ENCODE results near the gene NOXO1. TPM values are rescaled to one million over a fixed set of nuclear protein-coding genes. Genes with fewer than 3 reads are reported as not detected.
A peak's percentile ranks its signal among the peaks of the same experiment; 100 is the strongest.

NOXO1 gene
- total and polyA plus RNA-seq, 4 donors: 0.28 to 7.3 (median 3.2) TPM

GRCh38 chr16:1930338-1930720 is 50.9 kb downstream of the NOXO1 start:
- H3K4me3 ChIP-seq: no peak overlapping the region
- no peaks in the 10 kb centered on the region for H3K36me3 ChIP-seq (ENCODE audit: control insufficient read depth in 4 of 4, insufficient read depth in 4 of 4, low read length in 4 of 4)
- no peaks in the 10 kb centered on the region for H3K9me3 ChIP-seq (ENCODE audit: control insufficient read depth in 4 of 4, insufficient read depth in 3 of 4, low read length in 3 of 4)
- H3K9ac ChIP-seq (ENCODE audit: insufficient read depth in 1 of 2, low read length in 2 of 2): no peak overlapping the region
- TF ChIP-seq, protein P1, sequence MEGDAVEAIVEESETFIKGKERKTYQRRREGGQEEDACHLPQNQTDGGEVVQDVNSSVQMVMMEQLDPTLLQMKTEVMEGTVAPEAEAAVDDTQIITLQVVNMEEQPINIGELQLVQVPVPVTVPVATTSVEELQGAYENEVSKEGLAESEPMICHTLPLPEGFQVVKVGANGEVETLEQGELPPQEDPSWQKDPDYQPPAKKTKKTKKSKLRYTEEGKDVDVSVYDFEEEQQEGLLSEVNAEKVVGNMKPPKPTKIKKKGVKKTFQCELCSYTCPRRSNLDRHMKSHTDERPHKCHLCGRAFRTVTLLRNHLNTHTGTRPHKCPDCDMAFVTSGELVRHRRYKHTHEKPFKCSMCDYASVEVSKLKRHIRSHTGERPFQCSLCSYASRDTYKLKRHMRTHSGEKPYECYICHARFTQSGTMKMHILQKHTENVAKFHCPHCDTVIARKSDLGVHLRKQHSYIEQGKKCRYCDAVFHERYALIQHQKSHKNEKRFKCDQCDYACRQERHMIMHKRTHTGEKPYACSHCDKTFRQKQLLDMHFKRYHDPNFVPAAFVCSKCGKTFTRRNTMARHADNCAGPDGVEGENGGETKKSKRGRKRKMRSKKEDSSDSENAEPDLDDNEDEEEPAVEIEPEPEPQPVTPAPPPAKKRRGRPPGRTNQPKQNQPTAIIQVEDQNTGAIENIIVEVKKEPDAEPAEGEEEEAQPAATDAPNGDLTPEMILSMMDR (IDR thresholded peaks at IDR 0.05; ENCODE audit: control extremely low read depth, extremely low read depth): no peak
- no peaks in the 10 kb centered on the region for H3K27me3 ChIP-seq (ENCODE audit: control insufficient read depth in 3 of 3, insufficient read depth in 3 of 3, low read length in 2 of 3)
- 61 to 81% methylated on average over 9 to 10 of the region's 10 CpGs for WGBS, 2 donors
- ATAC-seq (ENCODE audit: insufficient read depth, low FRiP score): no peak
- H3K4me1 ChIP-seq (ENCODE audit: control insufficient read depth in 5 of 5, insufficient read depth in 5 of 5, low read length in 5 of 5): no peaks in the 10 kb centered on the region
- no peak overlapping the region for H3K27ac ChIP-seq (ENCODE audit: low read depth in 1 of 2, low read length in 1 of 2)
- DNase-seq: no peak

DNA sequence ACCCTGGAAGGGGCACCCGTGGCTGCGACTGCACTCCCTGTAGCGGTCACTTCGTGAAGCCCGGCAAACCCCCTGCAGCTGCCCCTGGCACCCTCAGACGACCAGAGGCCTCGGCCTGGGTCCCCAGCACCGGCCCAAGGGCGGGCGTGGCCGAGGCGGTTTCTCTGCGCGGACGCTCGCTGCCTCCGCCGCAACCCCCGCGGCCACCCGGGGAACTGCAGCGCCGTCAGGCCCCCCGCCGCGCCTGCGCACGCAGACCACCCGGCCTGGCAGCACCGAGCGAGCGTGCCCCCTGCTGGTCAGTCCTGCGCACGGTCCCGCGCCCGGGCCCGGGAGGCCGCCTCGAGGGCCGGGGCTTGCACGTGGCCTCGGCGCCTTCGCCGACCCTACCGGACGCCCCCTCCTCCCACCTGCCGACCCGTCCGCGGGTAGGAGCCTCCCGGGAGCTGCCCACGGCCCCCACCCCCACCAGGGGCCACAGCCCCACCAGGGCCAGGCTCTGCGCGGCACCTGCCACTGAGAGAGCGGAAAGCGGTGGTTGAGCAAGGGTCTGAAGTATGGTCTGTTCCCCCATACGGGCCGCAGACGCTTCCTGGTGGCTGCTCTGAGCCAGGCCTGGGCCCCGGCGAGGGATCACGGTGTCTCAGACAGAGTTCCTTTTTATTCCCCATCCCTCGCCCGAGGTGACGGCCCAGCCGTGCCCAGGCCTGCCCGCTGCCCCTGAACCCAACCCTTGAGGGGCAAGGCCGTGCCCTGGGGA is 51.5 kb downstream of the NOXO1 start:
- TF ChIP-seq, protein P1 (IDR thresholded peaks at IDR 0.05; ENCODE audit: control extremely low read depth, extremely low read depth): peak; percentile 99
- H3K4me1 ChIP-seq (ENCODE audit: control insufficient read depth in 5 of 5, insufficient read depth in 5 of 5, low read length in 5 of 5): no peaks in the 10 kb centered on the region
- H3K4me3 ChIP-seq: peak overlapping the region; percentile 47
- DNase-seq (peak; percentile 87 to 92 (median 92)), ATAC-seq (ENCODE audit: insufficient read depth, low FRiP score) (peak; percentile 98)
- peak overlapping the region; percentile 41 to 87 for H3K27ac ChIP-seq (ENCODE audit: low read depth in 1 of 2, low read length in 1 of 2)
- peaks cover 0 to 2% (median under 1%) of the 10 kb centered on the region in 3 donors for H3K27me3 ChIP-seq (ENCODE audit: control insufficient read depth in 3 of 3, insufficient read depth in 3 of 3, low read length in 2 of 3)
- no peak overlapping the region for H3K9ac ChIP-seq (ENCODE audit: insufficient read depth in 1 of 2, low read length in 2 of 2)
- WGBS, 2 donors: 6 to 10% methylated on average over 55 to 70 of the region's 70 CpGs
- no peaks in the 10 kb centered on the region for H3K36me3 ChIP-seq (ENCODE audit: control insufficient read depth in 4 of 4, insufficient read depth in 4 of 4, low read length in 4 of 4)
- H3K9me3 ChIP-seq (ENCODE audit: control insufficient read depth in 4 of 4, insufficient read depth in 3 of 4, low read length in 3 of 4): no peaks in the 10 kb centered on the region

- DNase-seq (peak; percentile 31 to 47 (median 31)), ATAC-seq (ENCODE audit: insufficient read depth, low FRiP score) (peak; percentile 30)
- no peak overlapping the region for H3K9ac ChIP-seq (ENCODE audit: insufficient read depth in 1 of 2, low read length in 2 of 2)
Measured at GRCh38 chr16:1929105-1929504, 52.2 kb downstream of the NOXO1 start.

More at GRCh38 chr16:1929105-1929504, 52.2 kb downstream of the NOXO1 start:
- WGBS, 2 donors: 13 to 17% methylated on average over 11 of the region's 11 CpGs
- Histone ChIP-seq H3K36me3 (ENCODE audit: control insufficient read depth in 4 of 4, insufficient read depth in 4 of 4, low read length in 4 of 4) (no peaks in the 10 kb centered on the region), H3K9me3 (ENCODE audit: control insufficient read depth in 4 of 4, insufficient read depth in 3 of 4, low read length in 3 of 4) (no peaks in the 10 kb centered on the region), H3K4me1 (ENCODE audit: control insufficient read depth in 5 of 5, insufficient read depth in 5 of 5, low read length in 5 of 5) (no peaks in the 10 kb centered on the region), H3K27me3 (ENCODE audit: control insufficient read depth in 3 of 3, insufficient read depth in 3 of 3, low read length in 2 of 3) (peaks cover 0 to 7% (median 6%) of the 10 kb centered on the region in 3 donors), H3K27ac (ENCODE audit: low read depth in 1 of 2, low read length in 1 of 2) (peak overlapping the region; percentile 2 to 41), H3K4me3 (peak overlapping the region; percentile 47)
- TF ChIP-seq, protein P1 (IDR thresholded peaks at IDR 0.05; ENCODE audit: control extremely low read depth, extremely low read depth): no peak

Small RNA genes within 50 kb of the gene (small RNA-seq; reads per million reads assigned to genes)
- gene AC005363.2 (ENCODE audit: low replicate concordance): 0.10 reads per million
- gene RN7SL219P (ENCODE audit: low replicate concordance): not detected
- not detected for gene SNORA10 (ENCODE audit: low replicate concordance)
- gene SNORA64 (ENCODE audit: low replicate concordance): not detected

Other genes with a start within 250 kb of the NOXO1 start
Only the 30 nearest of the 31 such genes appear.
- 10 to 100 TPM; 25.1 to 66.1 TPM for gene NME3, start 209.9 kb downstream of the NOXO1 start, total RNA-seq
- 100 to 1,000 TPM in 1 of 2 donors, 10 to 100 TPM in 1; 67.6 to 197 TPM for gene NME3, start 209.9 kb downstream of the NOXO1 start, polyA plus RNA-seq
- 10 to 100 TPM; 10.0 to 30.2 TPM for gene EME2, start 208.7 kb downstream of the NOXO1 start, total RNA-seq
- 1 to 10 TPM; 8.6 to 9.5 TPM for gene EME2, start 208.7 kb downstream of the NOXO1 start, polyA plus RNA-seq
- gene MRPS34, start 208.3 kb downstream of the NOXO1 start, total RNA-seq: 10 to 100 TPM; 40.1 to 90.7 TPM
- 100 to 1,000 TPM; 110 TPM for gene MRPS34, start 208.3 kb downstream of the NOXO1 start, polyA plus RNA-seq
- 10 to 100 TPM; 39.8 to 55.3 TPM for gene SPSB3, start 198.9 kb downstream of the NOXO1 start, total RNA-seq
- gene SPSB3, start 198.9 kb downstream of the NOXO1 start, polyA plus RNA-seq: 10 to 100 TPM; 46.5 to 76.1 TPM
- 10 to 100 TPM; 38.9 to 64.2 TPM for gene NUBP2, start 198.5 kb downstream of the NOXO1 start, total RNA-seq
- gene NUBP2, start 198.5 kb downstream of the NOXO1 start, polyA plus RNA-seq: 10 to 100 TPM; 67.1 to 70.2 TPM
- gene IGFALS, start 187.8 kb downstream of the NOXO1 start, total RNA-seq: 1 to 10 TPM; 1.4 to 4.4 TPM
- gene IGFALS, start 187.8 kb downstream of the NOXO1 start, polyA plus RNA-seq: 1 to 10 TPM; 1.2 to 1.7 TPM
- 10 to 100 TPM; 51.2 to 69.3 TPM for gene HAGH, start 154.6 kb downstream of the NOXO1 start, total RNA-seq
- 10 to 100 TPM; 91.2 to 99.7 TPM for gene HAGH, start 154.6 kb downstream of the NOXO1 start, polyA plus RNA-seq
- gene FAHD1, start 154.3 kb downstream of the NOXO1 start, total RNA-seq: 10 to 100 TPM; 24.5 to 26.8 TPM
- gene FAHD1, start 154.3 kb downstream of the NOXO1 start, polyA plus RNA-seq: 10 to 100 TPM; 17.2 to 32.1 TPM
- gene MEIOB, start 109.3 kb downstream of the NOXO1 start, total RNA-seq: under 1 TPM in 1 of 2 donors, not detected in 1; 0.21 TPM
- gene MEIOB, start 109.3 kb downstream of the NOXO1 start, polyA plus RNA-seq: under 1 TPM in 1 of 2 donors, not detected in 1; 0.28 TPM
- gene HS3ST6, start 63.1 kb downstream of the NOXO1 start, total RNA-seq: 1 to 10 TPM in 1 of 2 donors, under 1 TPM in 1; 0.40 to 5.9 TPM
- gene HS3ST6, start 63.1 kb downstream of the NOXO1 start, polyA plus RNA-seq: 1 to 10 TPM in 1 of 2 donors, under 1 TPM in 1; 0.71 to 2.1 TPM
- gene MSRB1, start 38.3 kb downstream of the NOXO1 start, total RNA-seq: 10 to 100 TPM; 11.1 to 52.1 TPM
- gene MSRB1, start 38.3 kb downstream of the NOXO1 start, polyA plus RNA-seq: 100 to 1,000 TPM in 1 of 2 donors, 10 to 100 TPM in 1; 50.2 to 164 TPM
- not detected for gene RPL3L, start 26.8 kb downstream of the NOXO1 start, total RNA-seq
- gene RPL3L, start 26.8 kb downstream of the NOXO1 start, polyA plus RNA-seq: under 1 TPM; 0.01 to 0.04 TPM
- gene NDUFB10, start 21.9 kb downstream of the NOXO1 start, total RNA-seq: 100 to 1,000 TPM; 107 to 124 TPM
- gene NDUFB10, start 21.9 kb downstream of the NOXO1 start, polyA plus RNA-seq: 100 to 1,000 TPM; 139 to 187 TPM
- 1,000 to 10,000 TPM; 1,331 to 2,412 TPM for gene RPS2, start 16.6 kb downstream of the NOXO1 start, total RNA-seq
- 1,000 to 10,000 TPM; 3,147 to 5,214 TPM for gene RPS2, start 16.6 kb downstream of the NOXO1 start, polyA plus RNA-seq
- not detected for gene RNF151, start 14.6 kb downstream of the NOXO1 start, total RNA-seq
- gene RNF151, start 14.6 kb downstream of the NOXO1 start, polyA plus RNA-seq: under 1 TPM in 1 of 2 donors, not detected in 1; 0.15 TPM
- gene TBL3, start 9.4 kb downstream of the NOXO1 start, total RNA-seq: 10 to 100 TPM; 23.9 to 35.4 TPM
- gene TBL3, start 9.4 kb downstream of the NOXO1 start, polyA plus RNA-seq: 10 to 100 TPM; 52.8 to 58.8 TPM
- gene GFER, start 2.7 kb upstream of the NOXO1 start, total RNA-seq: 10 to 100 TPM in 1 of 2 donors, 1 to 10 TPM in 1; 7.4 to 32.6 TPM
- gene GFER, start 2.7 kb upstream of the NOXO1 start, polyA plus RNA-seq: 10 to 100 TPM; 18.6 to 63.5 TPM
- gene SYNGR3, start 8.5 kb upstream of the NOXO1 start, total RNA-seq: under 1 TPM; 0.40 to 0.46 TPM
- gene SYNGR3, start 8.5 kb upstream of the NOXO1 start, polyA plus RNA-seq: under 1 TPM; 0.10 to 0.69 TPM
- 10 to 100 TPM; 13.9 to 49.8 TPM for gene ZNF598, start 28.4 kb upstream of the NOXO1 start, total RNA-seq
- 10 to 100 TPM; 29.1 to 42.8 TPM for gene ZNF598, start 28.4 kb upstream of the NOXO1 start, polyA plus RNA-seq
- gene NPW, start 38.3 kb upstream of the NOXO1 start, total RNA-seq: 1 to 10 TPM in 1 of 2 donors, under 1 TPM in 1; 0.71 to 1.3 TPM
- under 1 TPM; 0.12 to 0.34 TPM for gene NPW, start 38.3 kb upstream of the NOXO1 start, polyA plus RNA-seq
- gene NHERF2, start 45.4 kb upstream of the NOXO1 start, total RNA-seq: 100 to 1,000 TPM; 142 to 468 TPM
- gene NHERF2, start 45.4 kb upstream of the NOXO1 start, polyA plus RNA-seq: 100 to 1,000 TPM; 192 to 297 TPM
- gene NTHL1, start 66.4 kb upstream of the NOXO1 start, total RNA-seq: 10 to 100 TPM; 19.3 to 37.8 TPM
- 10 to 100 TPM; 20.4 to 43.5 TPM for gene NTHL1, start 66.4 kb upstream of the NOXO1 start, polyA plus RNA-seq
- gene TSC2, start 66.5 kb upstream of the NOXO1 start, total RNA-seq: 100 to 1,000 TPM in 1 of 2 donors, 10 to 100 TPM in 1; 93.4 to 146 TPM
- 10 to 100 TPM; 36.5 to 51.9 TPM for gene TSC2, start 66.5 kb upstream of the NOXO1 start, polyA plus RNA-seq
- 100 to 1,000 TPM in 1 of 2 donors, 10 to 100 TPM in 1; 82.9 to 128 TPM for gene PKD1, start 154.4 kb upstream of the NOXO1 start, total RNA-seq
- gene PKD1, start 154.4 kb upstream of the NOXO1 start, polyA plus RNA-seq: 10 to 100 TPM; 39.1 to 46.3 TPM
- under 1 TPM; 0.48 to 0.95 TPM for gene RAB26, start 167.2 kb upstream of the NOXO1 start, total RNA-seq
- 1 to 10 TPM in 1 of 2 donors, under 1 TPM in 1; 0.30 to 1.0 TPM for gene RAB26, start 167.2 kb upstream of the NOXO1 start, polyA plus RNA-seq
- 10 to 100 TPM; 33.4 to 74.2 TPM for gene TRAF7, start 174.3 kb upstream of the NOXO1 start, total RNA-seq
- gene TRAF7, start 174.3 kb upstream of the NOXO1 start, polyA plus RNA-seq: 10 to 100 TPM; 44.8 to 51.9 TPM
- under 1 TPM; 0.09 TPM for gene CASKIN1, start 215.1 kb upstream of the NOXO1 start, total RNA-seq
- under 1 TPM; 0.15 to 0.35 TPM for gene CASKIN1, start 215.1 kb upstream of the NOXO1 start, polyA plus RNA-seq
- gene MLST8, start 224.0 kb upstream of the NOXO1 start, total RNA-seq: 10 to 100 TPM; 17.2 to 42.6 TPM
- 10 to 100 TPM; 39.7 to 48.9 TPM for gene MLST8, start 224.0 kb upstream of the NOXO1 start, polyA plus RNA-seq
- gene BRICD5, start 229.4 kb upstream of the NOXO1 start, total RNA-seq: 1 to 10 TPM; 2.1 to 9.2 TPM
- 10 to 100 TPM in 1 of 2 donors, 1 to 10 TPM in 1; 9.4 to 13.5 TPM for gene BRICD5, start 229.4 kb upstream of the NOXO1 start, polyA plus RNA-seq
- 10 to 100 TPM in 1 of 2 donors, 1 to 10 TPM in 1; 3.8 to 20.9 TPM for gene PGP, start 233.4 kb upstream of the NOXO1 start, total RNA-seq
- 10 to 100 TPM; 12.5 to 14.9 TPM for gene PGP, start 233.4 kb upstream of the NOXO1 start, polyA plus RNA-seq

All from lung (tissue), 13 donors.